HK-2 (cell line): ENCODE data around the gene DPEP2NB.
A peak's percentile ranks its signal among the peaks of the same experiment; 100 is the strongest.
"Not testable (repeated sequence)": the region's sequence is repeated elsewhere in the genome, so short reads cannot be mapped to it uniquely, and the experiment has no call there.

Experiments used
- DNase-seq: peaks from one replicate; pipeline ENCODE4 v3.0.0-alpha.2; 2018; ENCODE audit not compliant: unreplicated experiment

DPEP2NB gene

GRCh38 chr16:67982011-67982696, 33.6 kb downstream of the DPEP2NB start:
- no peak for DNase-seq

- no peak for DNase-seq
These were observed 35.6 kb downstream of the DPEP2NB start, which contains the start of gene DPEP3 for GRCh38 chr16:67979955-67980678. TSS of gene DPEP3 (minus strand) at chr16:67980499. CDS start at chr16:67980380, 119 bp downstream.

- DNase-seq = no peak
These were observed 38.1 kb downstream of the DPEP2NB start for GRCh38 chr16:67977469-67978227.

- DNase-seq = no peak
These were observed 38.7 kb downstream of the DPEP2NB start for GRCh38 chr16:67977005-67977404.

GRCh38 chr16:67976205-67976604, 39.5 kb downstream of the DPEP2NB start:
- no peak for DNase-seq

GRCh38 chr16:67975321-67976105, 40.2 kb downstream of the DPEP2NB start:
- DNase-seq = no peak

- DNase-seq = not testable (repeated sequence)
These were observed 43.4 kb downstream of the DPEP2NB start for GRCh38 chr16:67972285-67972684.

GRCh38 chr16:67971111-67971510, 44.6 kb downstream of the DPEP2NB start:
- no peak for DNase-seq

- DNase-seq = no peak
These were observed 46.3 kb downstream of the DPEP2NB start for GRCh38 chr16:67969254-67970039.

GRCh38 chr16:67968400-67969253, 47.1 kb downstream of the DPEP2NB start, which contains the start of gene SLC12A4:
TSS of gene SLC12A4 (minus strand) at chr16:67968637. CDS start at chr16:67968553, 84 bp downstream.
- DNase-seq = peak; percentile 84

GRCh38 chr16:67967958-67968399, 47.7 kb downstream of the DPEP2NB start:
- DNase-seq = peak; percentile 45

GRCh38 chr16:67967183-67967957, 48.3 kb downstream of the DPEP2NB start:
- no peak for DNase-seq

GRCh38 chr16:67966549-67967182, 49.0 kb downstream of the DPEP2NB start:
- DNase-seq = no peak

- no peak for DNase-seq
These were observed 49.8 kb downstream of the DPEP2NB start for GRCh38 chr16:67965668-67966548.

GRCh38 chr16:67964477-67965131, 51.1 kb downstream of the DPEP2NB start:
- no peak for DNase-seq

- DNase-seq = no peak
These were observed 51.9 kb downstream of the DPEP2NB start for GRCh38 chr16:67963662-67964321.
